LNCaP clone FGC (cell line): Measurements from ENCODE around the gene ECEL1.

Experiments used
- DNase-seq: peaks from one replicate; pipeline ENCODE4 v3.0.0-alpha.2; 2011; ENCODE audit warnings: low read depth
- H3K4me3 ChIP-seq: 2 replicates; pipeline ENCODE4 v1.5.1; 2011; ENCODE audit warnings: mild to moderate bottlenecking, low read depth, low read length, control low read depth
- TF ChIP-seq, protein P1 (sequence below): IDR thresholded peaks from 2 replicates; pipeline ENCODE4 v1.5.1; 2012; ENCODE audit warnings: mild to moderate bottlenecking; ENCODE audit not compliant: control insufficient read depth, insufficient read depth; ENCODE audit errors: extremely low read depth

Gene ECEL1

DNA sequence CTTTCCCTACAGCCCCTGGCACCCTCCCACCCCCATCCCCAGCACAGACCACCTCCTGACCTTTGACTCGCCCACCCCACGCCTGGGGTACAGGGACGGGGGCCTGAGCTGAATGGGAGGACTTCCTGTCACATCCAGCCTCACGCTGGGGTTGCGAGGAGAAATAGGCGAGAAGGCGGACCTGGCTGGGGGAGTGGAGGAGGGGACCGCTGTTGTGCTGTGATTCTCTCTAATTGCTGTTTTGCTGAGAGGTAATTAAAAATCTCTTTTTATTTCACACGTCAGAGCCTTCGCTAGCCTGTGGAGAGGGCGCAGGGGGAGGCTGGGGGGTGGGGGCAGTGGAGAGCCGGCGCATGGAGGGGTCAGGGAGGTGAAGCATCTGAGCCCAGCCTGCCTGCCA lies 9.7 kb upstream of the ECEL1 start:
- TF ChIP-seq, protein P1, sequence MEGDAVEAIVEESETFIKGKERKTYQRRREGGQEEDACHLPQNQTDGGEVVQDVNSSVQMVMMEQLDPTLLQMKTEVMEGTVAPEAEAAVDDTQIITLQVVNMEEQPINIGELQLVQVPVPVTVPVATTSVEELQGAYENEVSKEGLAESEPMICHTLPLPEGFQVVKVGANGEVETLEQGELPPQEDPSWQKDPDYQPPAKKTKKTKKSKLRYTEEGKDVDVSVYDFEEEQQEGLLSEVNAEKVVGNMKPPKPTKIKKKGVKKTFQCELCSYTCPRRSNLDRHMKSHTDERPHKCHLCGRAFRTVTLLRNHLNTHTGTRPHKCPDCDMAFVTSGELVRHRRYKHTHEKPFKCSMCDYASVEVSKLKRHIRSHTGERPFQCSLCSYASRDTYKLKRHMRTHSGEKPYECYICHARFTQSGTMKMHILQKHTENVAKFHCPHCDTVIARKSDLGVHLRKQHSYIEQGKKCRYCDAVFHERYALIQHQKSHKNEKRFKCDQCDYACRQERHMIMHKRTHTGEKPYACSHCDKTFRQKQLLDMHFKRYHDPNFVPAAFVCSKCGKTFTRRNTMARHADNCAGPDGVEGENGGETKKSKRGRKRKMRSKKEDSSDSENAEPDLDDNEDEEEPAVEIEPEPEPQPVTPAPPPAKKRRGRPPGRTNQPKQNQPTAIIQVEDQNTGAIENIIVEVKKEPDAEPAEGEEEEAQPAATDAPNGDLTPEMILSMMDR, result no peak

GRCh38 chr2:232496501-232497270 lies 9.1 kb upstream of the ECEL1 start:
- no peak overlapping the region for H3K4me3 ChIP-seq
- TF ChIP-seq, protein P1, result no peak
- DNase-seq, result no peak

More for the DNA sequence above, 9.7 kb upstream of the ECEL1 start:
- H3K4me3 ChIP-seq, result no peak overlapping the region
- no peak for DNase-seq

GRCh38 chr2:232495292-232495691 lies 7.7 kb upstream of the ECEL1 start:
- TF ChIP-seq, protein P1, result no peak
- DNase-seq, result no peak
- no peak overlapping the region for H3K4me3 ChIP-seq

DNA sequence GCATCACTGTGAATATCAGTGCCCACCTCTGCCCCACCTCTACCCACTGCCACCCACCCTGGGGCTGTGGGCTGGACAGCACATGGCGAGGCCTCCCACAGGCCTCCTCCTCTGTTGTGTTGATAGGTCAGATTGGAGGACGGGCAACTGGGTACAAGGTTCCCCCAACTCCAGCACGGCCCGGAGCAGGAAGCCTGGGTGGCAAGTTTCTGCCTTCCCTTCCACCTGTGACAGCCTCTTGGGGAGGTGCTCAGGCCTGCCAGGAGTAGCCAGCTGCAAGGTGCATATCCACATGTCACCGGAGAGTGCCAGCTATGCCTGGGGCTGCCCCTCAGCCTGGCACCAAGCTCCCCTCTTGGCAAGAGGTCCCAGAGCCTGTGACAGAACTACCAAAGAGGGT lies 6.9 kb upstream of the ECEL1 start:
- H3K4me3 ChIP-seq, result no peak overlapping the region
- TF ChIP-seq, protein P1, result no peak
- DNase-seq, result no peak

- H3K4me3 ChIP-seq, result no peak overlapping the region
- TF ChIP-seq, protein P1, result no peak
- no peak for DNase-seq
Measured at GRCh38 chr2:232493701-232494474, 6.3 kb upstream of the ECEL1 start.

- TF ChIP-seq, protein P1, result no peak
- H3K4me3 ChIP-seq, result no peak overlapping the region
- DNase-seq, result no peak
Measured at GRCh38 chr2:232492963-232493700, 5.5 kb upstream of the ECEL1 start.
